Right atrium auricular region (tissue), 2 donors: Measurements from ENCODE around the gene APOL6. TPM values are rescaled to one million over a fixed set of nuclear protein-coding genes. Genes with fewer than 3 reads are reported as not detected.
"Not testable (repeated sequence)": the region's sequence is repeated elsewhere in the genome, so short reads cannot be mapped to it uniquely, and the experiment has no call there.

Experiments used
- DNase-seq: peaks from one replicate; pipeline ENCODE4 v3.0.0-alpha.2; 2019; ENCODE audit warnings: low spot score
- H3K27ac ChIP-seq, 2 donors: fragments of 200-600 bp; sonication (generic); 1 replicate in 1 of 2; 2 replicates in 1 of 2; pipeline ENCODE4 v1.5.1; 2016 to 2019
- H3K27me3 ChIP-seq, 2 donors: fragments of 200-600 bp; sonication (generic); one replicate each; pipeline versions ENCODE4 v1.5.1 to v1.6.0; 2017 to 2019
- H3K36me3 ChIP-seq: fragments of 200-600 bp; sonication (generic); one replicate; pipeline ENCODE4 v1.5.1; 2016
- H3K4me1 ChIP-seq, 2 donors: fragments of 200-600 bp; sonication (generic); one replicate each; pipeline versions ENCODE4 v1.5.1 to v1.6.0; 2017 to 2019
- H3K4me3 ChIP-seq, 2 donors: fragments of 200-600 bp; sonication (generic); 1 replicate in 1 of 2; 2 replicates in 1 of 2; pipeline ENCODE4 v1.5.1; 2017 to 2019; ENCODE audit warnings: mild to moderate bottlenecking in 1 of 2, moderate library complexity in 1 of 2
- H3K9me3 ChIP-seq, 2 donors: fragments of 200-600 bp; sonication (generic); one replicate each; pipeline ENCODE4 v1.5.1; 2019
- CTCF ChIP-seq, 2 donors: fragments of 200-600 bp; sonication (generic); IDR thresholded peaks; one replicate each; pipeline ENCODE4 v1.5.1; 2019; ENCODE audit warnings: antibody characterized with exemption in 2 of 2
- total RNA-seq, 2 donors: library from RNA; depleted of rRNA; stranded (reverse); fragments of >200 nt; gene quantifications; one replicate each; pipeline ENCODE4 v1.1.0, GENCODE V29; 2016

Gene APOL6
- total RNA-seq, 2 donors from 2014 or later: 7.5 to 8.5 TPM

- Histone ChIP-seq H3K27me3 (no peaks in the 10 kb centered on the region), H3K27ac (no peak overlapping the region), H3K36me3 (no peaks in the 10 kb centered on the region), H3K4me3 (no peak overlapping the region), H3K4me1 (no peaks in the 10 kb centered on the region), H3K9me3 (no peaks in the 10 kb centered on the region)
- TF ChIP-seq CTCF (IDR thresholded peaks at IDR 0.05): no peak
- no peak for DNase-seq
Observed at GRCh38 chr22:35677460-35678187, 29.4 kb downstream of the APOL6 start.

DNA sequence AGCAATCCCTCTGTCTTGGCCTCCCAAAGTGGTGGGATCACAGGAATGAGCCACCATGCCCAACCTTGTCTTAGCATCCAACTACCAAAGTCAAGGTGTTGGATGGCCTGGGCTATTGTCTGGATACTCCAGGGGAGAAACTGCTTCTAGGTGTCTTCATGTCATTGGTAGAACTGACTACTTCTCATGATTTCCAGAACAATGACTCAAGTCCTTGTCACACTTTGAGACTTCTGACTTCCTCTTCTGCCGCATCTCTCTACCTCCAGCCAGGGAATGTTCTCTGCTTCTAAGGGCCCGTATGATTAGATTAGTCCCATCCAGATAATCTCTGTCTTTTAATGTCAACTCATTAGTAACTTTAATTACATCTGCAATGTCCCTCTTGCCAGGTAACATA lies 30.6 kb downstream of the APOL6 start:
- Histone ChIP-seq H3K27me3 (no peaks in the 10 kb centered on the region), H3K36me3 (no peaks in the 10 kb centered on the region), H3K9me3 (no peaks in the 10 kb centered on the region), H3K4me3 (no peak overlapping the region), H3K27ac (no peak overlapping the region), H3K4me1 (peaks cover 0 to under 1% of the 10 kb centered on the region in 2 donors)
- TF ChIP-seq CTCF (IDR thresholded peaks at IDR 0.05): no peak
- DNase-seq: no peak

DNA sequence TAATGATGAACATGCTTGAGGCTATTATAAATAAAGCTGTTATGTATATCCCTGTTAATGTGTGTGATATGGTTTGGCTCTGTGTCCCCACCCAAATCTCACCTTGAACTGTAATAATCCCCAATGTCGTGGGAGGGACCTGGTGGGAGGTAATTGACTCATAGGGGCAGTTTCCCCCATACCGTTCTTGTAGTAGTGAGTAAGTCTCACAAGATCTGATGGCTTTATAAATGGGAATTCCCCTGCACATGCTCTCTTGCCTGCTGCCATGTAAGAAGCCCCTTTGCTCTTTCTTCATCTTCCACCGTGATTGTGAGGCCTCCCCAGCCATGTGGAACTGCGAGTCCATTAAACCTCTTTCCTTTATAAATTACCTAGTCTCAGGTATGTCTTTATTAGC lies 31.2 kb downstream of the APOL6 start:
- not testable (repeated sequence) for DNase-seq, H3K4me3 ChIP-seq, H3K4me1 ChIP-seq, H3K9me3 ChIP-seq, H3K36me3 ChIP-seq, H3K27me3 ChIP-seq, H3K27ac ChIP-seq

DNA sequence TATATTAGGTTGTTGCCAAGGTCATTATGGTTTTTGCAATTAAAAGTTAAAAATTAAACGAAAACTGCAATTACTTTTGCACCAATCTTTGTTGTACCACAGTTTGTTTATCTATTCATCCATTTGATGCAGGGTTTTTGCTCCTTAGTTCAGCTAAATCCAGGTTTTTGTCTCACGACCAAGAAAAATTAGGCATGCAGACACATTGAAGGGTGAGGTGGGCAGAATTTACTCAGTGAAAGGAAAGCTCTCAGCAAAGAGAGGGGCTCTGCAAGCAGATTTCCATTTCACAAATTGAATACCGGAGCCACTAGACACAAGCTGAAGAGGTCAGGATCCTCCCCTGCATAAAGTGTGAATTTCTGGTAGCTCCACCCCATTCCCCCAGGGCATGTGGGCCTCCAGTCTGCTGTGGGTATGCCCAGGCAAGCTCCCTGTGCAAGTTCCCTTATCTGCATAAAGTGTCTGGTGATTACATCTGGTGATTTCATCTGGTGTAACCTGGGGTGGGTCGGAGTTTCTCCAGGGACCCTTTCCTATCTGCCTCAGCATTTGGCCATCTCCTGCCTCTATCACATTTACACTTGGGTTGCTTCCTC lies 33.3 kb downstream of the APOL6 start:
- TF ChIP-seq CTCF (IDR thresholded peaks at IDR 0.05): no peak

DNA sequence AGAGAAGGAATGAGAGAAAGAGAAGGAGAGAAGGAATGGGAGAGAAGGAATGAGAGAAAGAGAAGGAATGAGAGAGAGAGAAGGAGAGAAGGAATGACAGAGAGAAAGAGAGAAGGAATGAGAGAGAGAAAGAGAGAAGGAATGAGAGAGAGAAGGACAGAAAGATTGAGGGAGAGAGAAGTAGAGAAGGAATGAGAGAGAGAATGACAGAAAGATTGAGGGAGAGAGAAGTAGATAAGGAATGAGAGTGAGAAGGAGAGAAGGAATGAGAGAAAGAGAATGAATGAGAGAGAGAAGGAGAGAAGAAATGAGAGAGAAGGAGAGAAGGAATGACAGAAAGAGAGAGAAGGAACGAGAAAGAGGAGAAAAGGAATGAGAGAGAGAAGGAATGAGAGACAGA lies 35.3 kb downstream of the APOL6 start:
- DNase-seq: no peak
- Histone ChIP-seq H3K4me1 (peaks cover 0 to 7% of the 10 kb centered on the region in 2 donors), H3K4me3 (no peak overlapping the region), H3K9me3 (no peaks in the 10 kb centered on the region), H3K27ac (no peak overlapping the region), H3K27me3 (no peaks in the 10 kb centered on the region), H3K36me3 (no peaks in the 10 kb centered on the region)
- no peak for TF ChIP-seq CTCF (IDR thresholded peaks at IDR 0.05)

More for the DNA sequence above, 33.3 kb downstream of the APOL6 start:
- H3K9me3 ChIP-seq: no peaks in the 10 kb centered on the region
- H3K36me3 ChIP-seq: no peaks in the 10 kb centered on the region
- H3K27ac ChIP-seq: no peak overlapping the region
- peaks cover 0 to 7% of the 10 kb centered on the region in 2 donors for H3K4me1 ChIP-seq
- H3K27me3 ChIP-seq: no peaks in the 10 kb centered on the region
- DNase-seq: no peak
- no peak overlapping the region for H3K4me3 ChIP-seq

DNA sequence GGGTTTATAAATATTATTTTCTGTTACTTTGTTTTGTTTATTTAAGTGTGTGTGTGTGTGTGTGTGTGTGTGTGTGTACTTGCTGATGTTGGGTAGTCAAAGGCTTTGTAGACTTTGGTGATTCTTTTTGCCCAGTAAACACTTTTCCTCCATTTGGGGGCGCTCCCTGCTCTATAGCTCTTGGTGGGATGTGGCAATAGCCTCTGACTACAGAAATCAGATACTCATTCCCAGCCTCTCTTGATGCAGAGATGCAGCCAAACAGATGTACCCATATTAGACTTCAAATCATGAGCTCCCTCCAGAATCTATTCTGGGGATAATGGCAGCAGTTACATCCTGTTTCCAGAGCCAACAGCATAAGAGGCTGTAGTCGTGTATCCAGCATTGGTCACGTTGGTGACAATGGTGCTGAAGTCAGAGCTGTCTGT lies 36.0 kb downstream of the APOL6 start:
- no peaks in the 10 kb centered on the region for H3K27me3 ChIP-seq
- no peak for DNase-seq
- H3K4me1 ChIP-seq: peaks cover 0 to 7% of the 10 kb centered on the region in 2 donors
- no peaks in the 10 kb centered on the region for H3K9me3 ChIP-seq
- H3K27ac ChIP-seq: peak overlapping the region in 1 of 2 donors; percentile 48
- H3K4me3 ChIP-seq: no peak overlapping the region
- TF ChIP-seq CTCF (IDR thresholded peaks at IDR 0.05): peak in 1 of 2 donors; percentile 52
- H3K36me3 ChIP-seq: no peaks in the 10 kb centered on the region
